DOHH2 (cell line): ENCODE data around the gene PMP22.

Experiments
- H3F3A ChIP-seq: fragments of 200-600 bp; sonication (generic), shearing (Covaris generic); 2 replicates; pipeline ENCODE4 v1.6.0; 2016; ENCODE audit warnings: antibody characterized with exemption, mild to moderate bottlenecking; ENCODE audit not compliant: control insufficient read depth, insufficient read depth
- H3K27ac ChIP-seq: fragments of 200-600 bp; sonication (generic); 2 replicates; pipeline ENCODE4 v1.5.1; 2014; ENCODE audit warnings: low read depth, mild to moderate bottlenecking, low read length, moderate library complexity
- H3K27me3 ChIP-seq: fragments of 200-600 bp; sonication (generic); 2 replicates; pipeline ENCODE4 v1.6.1; 2014; ENCODE audit warnings: mild to moderate bottlenecking, low read length, mixed read lengths; ENCODE audit not compliant: control insufficient read depth
- H3K36me3 ChIP-seq: fragments of 200-600 bp; sonication (generic); 2 replicates; pipeline ENCODE4 v1.6.1; 2014; ENCODE audit warnings: mild to moderate bottlenecking, low read length, moderate library complexity, mixed read lengths; ENCODE audit not compliant: control insufficient read depth
- H3K4me1 ChIP-seq: fragments of 200-600 bp; sonication (generic); 2 replicates; pipeline ENCODE4 v1.6.1; 2014; ENCODE audit warnings: mild to moderate bottlenecking, low read length, mixed read lengths; ENCODE audit not compliant: control insufficient read depth
- H3K4me2 ChIP-seq: fragments of 200-600 bp; sonication (generic); 2 replicates; pipeline ENCODE4 v1.6.0; 2014; ENCODE audit warnings: mild to moderate bottlenecking, low read length, moderate library complexity
- H3K4me3 ChIP-seq: fragments of 200-600 bp; sonication (generic); 2 replicates; pipeline ENCODE4 v1.5.1; 2014; ENCODE audit warnings: mild to moderate bottlenecking, low read length, mixed read lengths
- H3K79me2 ChIP-seq: fragments of 200-600 bp; sonication (generic); 2 replicates; pipeline ENCODE4 v1.6.1; 2014; ENCODE audit warnings: mild to moderate bottlenecking, low read length, mixed read lengths; ENCODE audit not compliant: control insufficient read depth
- H3K9me2 ChIP-seq: fragments of 200-600 bp; sonication (generic); replicated peaks from 2 replicates; pipeline ENCODE4 v1.6.1; 2014; ENCODE audit warnings: mild to moderate bottlenecking, low read length, mixed read lengths; ENCODE audit not compliant: control insufficient read depth
- H3K9me3 ChIP-seq: fragments of 200-600 bp; sonication (generic); 2 replicates; pipeline ENCODE4 v1.6.1; 2014; ENCODE audit warnings: antibody characterized with exemption, low read length, mixed read lengths; ENCODE audit not compliant: control insufficient read depth, insufficient read depth
- H4K20me1 ChIP-seq: fragments of 200-600 bp; sonication (generic); 2 replicates; pipeline ENCODE4 v1.6.0; 2014; ENCODE audit warnings: low read depth, mild to moderate bottlenecking, antibody characterized with exemption, low read length, moderate library complexity; ENCODE audit not compliant: control insufficient read depth, insufficient read depth
- EZH2phosphoT487 ChIP-seq: fragments of 200-600 bp; sonication (generic); IDR thresholded peaks from 2 replicates; pipeline ENCODE4 v1.6.1; 2017; ENCODE audit warnings: borderline replicate concordance, mild to moderate bottlenecking, antibody characterized with exemption, low read length, moderate library complexity, mixed read lengths
- TF ChIP-seq, protein P1 (sequence below): fragments of 200-600 bp; sonication (generic); IDR thresholded peaks from one replicate; pipeline ENCODE4 v1.5.1; 2014; ENCODE audit warnings: antibody characterized with exemption, mild to moderate bottlenecking, low read depth, low read length; ENCODE audit not compliant: poor library complexity, severe bottlenecking

The PMP22 gene

DNA sequence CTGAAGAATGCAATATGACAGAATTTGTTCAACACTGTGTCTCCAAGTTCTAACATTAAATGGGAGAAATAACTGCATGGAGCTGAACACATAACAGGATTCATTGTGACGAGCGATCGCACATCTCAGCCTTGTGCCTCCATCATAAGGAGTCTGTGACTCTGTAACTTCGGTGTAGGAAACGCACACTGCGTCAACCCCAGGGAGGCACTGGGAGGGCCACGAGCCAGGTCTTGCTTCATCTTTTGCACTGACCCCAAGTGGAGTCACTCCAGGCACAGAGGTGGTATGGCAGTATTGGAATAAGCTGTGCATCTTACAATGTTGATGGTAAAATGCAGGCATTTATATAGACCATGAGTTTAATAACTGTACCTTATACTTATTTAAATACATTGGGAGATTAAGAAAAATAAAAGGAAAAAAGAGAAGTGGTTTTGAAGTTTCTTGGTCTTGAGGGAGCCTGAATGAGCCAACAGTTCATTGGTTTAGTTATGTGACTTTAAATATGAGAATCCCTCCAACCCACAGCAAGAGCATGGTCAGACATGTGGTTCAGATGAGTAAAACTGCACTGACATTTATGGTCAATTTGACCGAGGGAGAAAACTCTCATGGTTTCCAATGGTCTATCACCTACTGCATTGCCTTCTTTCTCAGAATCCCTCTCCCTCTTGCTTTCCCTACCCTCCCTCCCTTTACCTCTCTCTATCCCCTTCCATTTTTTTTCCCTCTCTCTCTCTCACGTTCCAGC is 5.7 kb upstream of the PMP22 start:
- Histone ChIP-seq H3K27ac (no peak overlapping the region), H3K79me2 (no peaks in the 10 kb centered on the region), H3K4me3 (no peak overlapping the region), H3K4me1 (no peaks in the 10 kb centered on the region), H3K4me2 (no peak overlapping the region), H3K27me3 (no peaks in the 10 kb centered on the region), H3F3A (no peaks in the 10 kb centered on the region), H3K36me3 (no peaks in the 10 kb centered on the region), H3K9me2 (no peaks in the 10 kb centered on the region), H3K9me3 (no peaks in the 10 kb centered on the region), H4K20me1 (no peaks in the 10 kb centered on the region)
- TF ChIP-seq, protein P1, sequence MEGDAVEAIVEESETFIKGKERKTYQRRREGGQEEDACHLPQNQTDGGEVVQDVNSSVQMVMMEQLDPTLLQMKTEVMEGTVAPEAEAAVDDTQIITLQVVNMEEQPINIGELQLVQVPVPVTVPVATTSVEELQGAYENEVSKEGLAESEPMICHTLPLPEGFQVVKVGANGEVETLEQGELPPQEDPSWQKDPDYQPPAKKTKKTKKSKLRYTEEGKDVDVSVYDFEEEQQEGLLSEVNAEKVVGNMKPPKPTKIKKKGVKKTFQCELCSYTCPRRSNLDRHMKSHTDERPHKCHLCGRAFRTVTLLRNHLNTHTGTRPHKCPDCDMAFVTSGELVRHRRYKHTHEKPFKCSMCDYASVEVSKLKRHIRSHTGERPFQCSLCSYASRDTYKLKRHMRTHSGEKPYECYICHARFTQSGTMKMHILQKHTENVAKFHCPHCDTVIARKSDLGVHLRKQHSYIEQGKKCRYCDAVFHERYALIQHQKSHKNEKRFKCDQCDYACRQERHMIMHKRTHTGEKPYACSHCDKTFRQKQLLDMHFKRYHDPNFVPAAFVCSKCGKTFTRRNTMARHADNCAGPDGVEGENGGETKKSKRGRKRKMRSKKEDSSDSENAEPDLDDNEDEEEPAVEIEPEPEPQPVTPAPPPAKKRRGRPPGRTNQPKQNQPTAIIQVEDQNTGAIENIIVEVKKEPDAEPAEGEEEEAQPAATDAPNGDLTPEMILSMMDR, result no peak
- no peak for TF ChIP-seq EZH2phosphoT487

DNA sequence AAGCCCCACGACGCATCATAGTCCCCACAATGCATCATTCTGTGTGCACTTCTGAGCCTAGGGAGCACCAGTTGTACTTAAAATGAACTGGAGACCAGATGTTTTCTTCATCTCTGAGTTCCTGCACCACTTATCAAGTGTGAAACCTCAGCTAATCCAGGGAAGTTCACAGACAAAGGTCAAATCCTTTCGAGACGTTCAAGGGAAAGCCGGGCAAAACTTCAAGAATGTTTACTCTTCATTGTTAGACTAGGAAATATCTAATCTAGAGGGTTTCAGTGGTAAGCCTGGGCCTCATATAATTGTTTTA is 4.6 kb upstream of the PMP22 start:
- Histone ChIP-seq H3F3A (no peaks in the 10 kb centered on the region), H3K9me3 (no peaks in the 10 kb centered on the region), H3K9me2 (no peaks in the 10 kb centered on the region), H4K20me1 (no peaks in the 10 kb centered on the region), H3K79me2 (no peaks in the 10 kb centered on the region), H3K27ac (no peak overlapping the region), H3K4me1 (no peaks in the 10 kb centered on the region), H3K27me3 (no peaks in the 10 kb centered on the region), H3K4me2 (no peak overlapping the region), H3K4me3 (no peak overlapping the region), H3K36me3 (no peaks in the 10 kb centered on the region)
- TF ChIP-seq, protein P1, result no peak
- TF ChIP-seq EZH2phosphoT487, result no peak

DNA sequence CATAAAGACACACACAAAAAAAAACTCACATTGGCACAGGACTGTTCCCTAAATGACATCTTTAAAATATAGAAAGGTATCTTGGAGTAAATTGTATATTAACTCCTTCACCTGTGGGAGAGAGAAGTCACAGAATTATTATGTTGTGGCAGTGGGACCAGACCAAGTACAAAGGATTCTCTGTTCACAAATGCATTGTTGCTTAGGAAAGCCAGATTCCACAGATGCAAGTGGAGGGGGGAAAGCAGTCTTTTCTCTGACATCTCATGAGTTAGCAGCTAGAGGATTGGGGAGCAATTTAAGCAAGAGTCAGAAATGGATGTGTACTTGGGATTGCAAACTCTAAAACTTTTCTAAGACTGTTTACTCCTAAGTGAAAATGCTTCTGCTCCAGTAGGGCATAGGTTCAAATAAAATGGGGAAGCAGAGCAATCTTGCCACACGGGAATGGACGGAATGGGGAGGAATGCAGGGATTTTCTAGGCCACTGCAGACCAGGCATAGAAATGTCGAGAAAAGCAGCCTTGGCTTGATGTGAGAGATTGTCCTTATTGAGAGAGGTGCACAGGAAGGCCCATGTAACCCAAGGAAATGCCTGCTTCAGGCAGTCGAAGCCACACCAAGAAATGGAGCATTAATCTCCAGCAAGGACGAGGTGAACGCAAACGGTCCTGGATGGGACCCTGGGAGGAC is 4.1 kb upstream of the PMP22 start:
- H3K36me3 ChIP-seq, result no peaks in the 10 kb centered on the region
- H3K27ac ChIP-seq, result no peak overlapping the region
- no peak overlapping the region for H3K4me3 ChIP-seq
- H3K79me2 ChIP-seq, result no peaks in the 10 kb centered on the region
- no peaks in the 10 kb centered on the region for H3F3A ChIP-seq
- no peaks in the 10 kb centered on the region for H3K9me2 ChIP-seq
- H3K4me2 ChIP-seq, result no peak overlapping the region
- TF ChIP-seq, protein P1, result no peak
- no peak for TF ChIP-seq EZH2phosphoT487
- H4K20me1 ChIP-seq, result no peaks in the 10 kb centered on the region
- no peaks in the 10 kb centered on the region for H3K27me3 ChIP-seq
- H3K4me1 ChIP-seq, result no peaks in the 10 kb centered on the region
- no peaks in the 10 kb centered on the region for H3K9me3 ChIP-seq
